Suprapubic skin (tissue), 4 donors: Measurements from ENCODE around the gene GRIA4. TPM values are rescaled to one million over a fixed set of nuclear protein-coding genes. Genes with fewer than 3 reads are reported as not detected.

Experiments used
- DNase-seq, 2 donors: peaks; one replicate each; pipeline ENCODE4 v3.0.0-alpha.2; 2019; ENCODE audit warnings: low spot score in 2 of 2
- H3K27ac ChIP-seq: fragments of 200-600 bp; sonication (generic); one replicate; pipeline ENCODE4 v1.5.1; 2019
- H3K27me3 ChIP-seq: fragments of 200-600 bp; sonication (generic); one replicate; pipeline ENCODE4 v1.5.1; 2019
- H3K36me3 ChIP-seq: fragments of 200-600 bp; sonication (generic); one replicate; pipeline ENCODE4 v1.5.1; 2019
- H3K4me1 ChIP-seq: fragments of 200-600 bp; sonication (generic); one replicate; pipeline ENCODE4 v1.5.1; 2019
- H3K4me3 ChIP-seq: fragments of 200-600 bp; sonication (generic); one replicate; pipeline ENCODE4 v1.5.1; 2019; ENCODE audit warnings: mild to moderate bottlenecking
- H3K9me3 ChIP-seq: fragments of 200-600 bp; sonication (generic); one replicate; pipeline ENCODE4 v1.5.1; 2019
- CTCF ChIP-seq, 2 donors: fragments of 200-600 bp in 1 of 2; fragments of 450-650 bp in 1 of 2; sonication (generic) in 1 of 2; IDR thresholded peaks; one replicate each; pipeline ENCODE4 v1.5.1; 2016 to 2019; ENCODE audit warnings: antibody characterized with exemption in 2 of 2, mild to moderate bottlenecking in 1 of 2, moderate library complexity in 1 of 2
- EP300 ChIP-seq: sonication (generic); formaldehyde crosslinking; IDR thresholded peaks from one replicate; pipeline ENCODE4 v1.6.1; 2017; ENCODE audit warnings: antibody characterized with exemption
- POLR2A ChIP-seq, 2 donors: fragments of 450-650 bp; IDR thresholded peaks; one replicate each; pipeline ENCODE4 v1.6.1; 2017; ENCODE audit warnings: antibody characterized with exemption in 2 of 2, mild to moderate bottlenecking in 2 of 2, moderate library complexity in 2 of 2
- POLR2AphosphoS5 ChIP-seq, 3 donors: sonication (generic); formaldehyde crosslinking; IDR thresholded peaks; one replicate each; pipeline ENCODE4 v1.6.1; 2017; ENCODE audit warnings: antibody characterized with exemption in 3 of 3
- WGBS: methylation state at CpG from one replicate; pipeline ENCODE4 v1.1.5; 2018; 5-methylcytosine and 5-hydroxymethylcytosine counted together
- total RNA-seq, 4 donors: library from RNA; depleted of rRNA; stranded (reverse); fragments of >200 nt; gene quantifications; one replicate each; pipeline ENCODE4 v1.1.0, GENCODE V29; 2016

Gene GRIA4
- total RNA-seq, 4 donors from 2014 or later: 1.1 to 2.3 (median 1.8) TPM

GRCh38 chr11:105754260-105754659 is 144.4 kb downstream of the GRIA4 start:
- TF ChIP-seq POLR2A (IDR thresholded peaks at IDR 0.05) (no peak), POLR2AphosphoS5 (IDR thresholded peaks at IDR 0.05) (no peak), CTCF (IDR thresholded peaks at IDR 0.05) (no peak), EP300 (no peak)
- Histone ChIP-seq H3K27ac (no peak overlapping the region), H3K4me3 (no peak overlapping the region), H3K27me3 (no peaks in the 10 kb centered on the region), H3K4me1 (no peaks in the 10 kb centered on the region), H3K36me3 (no peaks in the 10 kb centered on the region), H3K9me3 (no peaks in the 10 kb centered on the region)
- no peak for DNase-seq
- 32% methylated on average over 1 of the region's 1 CpG for WGBS

GRCh38 chr11:105754716-105755115 is 144.8 kb downstream of the GRIA4 start:
- TF ChIP-seq CTCF (IDR thresholded peaks at IDR 0.05): no peak
- TF ChIP-seq POLR2A (IDR thresholded peaks at IDR 0.05): no peak
- no peaks in the 10 kb centered on the region for H3K27me3 ChIP-seq
- H3K4me3 ChIP-seq: no peak overlapping the region
- H3K9me3 ChIP-seq: no peaks in the 10 kb centered on the region
- no peaks in the 10 kb centered on the region for H3K4me1 ChIP-seq
- DNase-seq: no peak
- no peak overlapping the region for H3K27ac ChIP-seq
- 82% methylated on average over 1 of the region's 1 CpG for WGBS
- no peaks in the 10 kb centered on the region for H3K36me3 ChIP-seq

- H3K27ac ChIP-seq: no peak overlapping the region
- 82% methylated on average over 6 of the region's 6 CpGs for WGBS
Measured at GRCh38 chr11:105757107-105757506, 147.2 kb downstream of the GRIA4 start.

GRCh38 chr11:105763594-105763993 is 153.7 kb downstream of the GRIA4 start:
- H3K27ac ChIP-seq: no peak overlapping the region
- DNase-seq: no peak
- no peaks in the 10 kb centered on the region for H3K36me3 ChIP-seq
- WGBS: 59% methylated on average over 2 of the region's 2 CpGs
- TF ChIP-seq POLR2A (IDR thresholded peaks at IDR 0.05): no peak
- TF ChIP-seq POLR2AphosphoS5 (IDR thresholded peaks at IDR 0.05): no peak
- no peak for TF ChIP-seq EP300
- TF ChIP-seq CTCF (IDR thresholded peaks at IDR 0.05): no peak
- no peaks in the 10 kb centered on the region for H3K27me3 ChIP-seq
- H3K9me3 ChIP-seq: no peaks in the 10 kb centered on the region
- H3K4me3 ChIP-seq: no peak overlapping the region
- H3K4me1 ChIP-seq: no peaks in the 10 kb centered on the region

More at GRCh38 chr11:105757107-105757506, 147.2 kb downstream of the GRIA4 start:
- H3K9me3 ChIP-seq: no peaks in the 10 kb centered on the region
- H3K27me3 ChIP-seq: no peaks in the 10 kb centered on the region
- no peak overlapping the region for H3K4me3 ChIP-seq
- no peaks in the 10 kb centered on the region for H3K4me1 ChIP-seq
- no peaks in the 10 kb centered on the region for H3K36me3 ChIP-seq
- no peak for DNase-seq
- TF ChIP-seq POLR2A (IDR thresholded peaks at IDR 0.05): no peak
- no peak for TF ChIP-seq EP300
- no peak for TF ChIP-seq POLR2AphosphoS5 (IDR thresholded peaks at IDR 0.05)
- TF ChIP-seq CTCF (IDR thresholded peaks at IDR 0.05): no peak

GRCh38 chr11:105767931-105768330 is 158.1 kb downstream of the GRIA4 start:
- TF ChIP-seq POLR2A (IDR thresholded peaks at IDR 0.05): no peak
- no peak for TF ChIP-seq POLR2AphosphoS5 (IDR thresholded peaks at IDR 0.05)
- TF ChIP-seq CTCF (IDR thresholded peaks at IDR 0.05): no peak
- no peak for TF ChIP-seq EP300
- Histone ChIP-seq H3K36me3 (no peaks in the 10 kb centered on the region), H3K9me3 (no peaks in the 10 kb centered on the region), H3K27ac (no peak overlapping the region), H3K27me3 (no peaks in the 10 kb centered on the region), H3K4me1 (no peaks in the 10 kb centered on the region), H3K4me3 (no peak overlapping the region)
- DNase-seq: no peak
